NCI-H2081 treated with DMSO at 0.1 percent for 48 hours (cell line): Measurements from ENCODE around the gene TMC5.
"Not testable (repeated sequence)": the region's sequence is repeated elsewhere in the genome, so short reads cannot be mapped to it uniquely, and the experiment has no call there.

Source experiments
- DNase-seq: peaks from one replicate; lab custom pipeline; 2025; lab: John Stamatoyannopoulos, UW

TMC5 gene

GRCh38 chr16:19400711-19401110 lies 17.0 kb upstream of the TMC5 start:
- DNase-seq: no peak

GRCh38 chr16:19406891-19407491 lies 10.7 kb upstream of the TMC5 start:
- no peak for DNase-seq

- no peak for DNase-seq
Measured at GRCh38 chr16:19410435-19411171, 7.1 kb upstream of the TMC5 start.

DNA sequence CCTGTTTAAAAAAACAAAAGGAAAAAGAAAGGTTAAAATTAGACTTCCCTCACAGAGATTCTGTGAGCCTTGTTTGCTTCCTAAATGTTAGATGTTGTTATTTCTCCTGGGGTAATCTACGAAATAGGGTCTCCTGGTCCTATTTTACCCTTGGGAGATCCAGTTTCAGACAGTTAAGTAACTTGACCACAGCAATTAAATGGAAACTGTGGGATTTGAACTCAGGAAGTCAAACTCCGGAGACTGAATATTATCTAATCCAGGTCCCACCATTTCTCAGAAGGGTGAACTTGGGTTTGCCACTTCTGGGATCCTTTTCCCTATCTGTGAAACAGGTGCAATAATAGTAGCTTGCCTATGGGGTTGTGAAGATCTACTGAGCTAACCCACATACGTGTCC lies 6.4 kb upstream of the TMC5 start:
- DNase-seq: no peak

DNA sequence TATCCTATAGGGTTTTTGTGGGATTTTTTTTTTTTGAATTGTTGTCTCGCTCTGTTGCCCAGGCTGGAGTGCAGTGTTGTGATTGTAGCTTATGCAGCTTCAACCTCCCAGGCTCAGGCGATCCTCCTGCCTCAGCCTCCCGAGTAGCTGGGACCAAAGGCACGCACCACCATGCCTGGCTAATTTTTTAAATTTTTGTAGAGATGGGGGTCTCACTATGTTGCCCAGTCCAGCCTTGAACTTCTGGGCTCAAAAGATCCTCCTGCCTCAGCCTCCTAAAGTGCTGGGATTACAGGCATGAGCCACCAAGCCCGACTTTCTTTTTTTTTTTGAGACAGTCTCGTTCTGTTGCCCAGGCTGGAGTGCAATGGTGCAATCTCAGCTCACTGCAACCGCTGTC lies 5.6 kb upstream of the TMC5 start:
- DNase-seq: not testable (repeated sequence)

GRCh38 chr16:19415461-19415860 lies 2.2 kb upstream of the TMC5 start:
- DNase-seq: no peak

DNA sequence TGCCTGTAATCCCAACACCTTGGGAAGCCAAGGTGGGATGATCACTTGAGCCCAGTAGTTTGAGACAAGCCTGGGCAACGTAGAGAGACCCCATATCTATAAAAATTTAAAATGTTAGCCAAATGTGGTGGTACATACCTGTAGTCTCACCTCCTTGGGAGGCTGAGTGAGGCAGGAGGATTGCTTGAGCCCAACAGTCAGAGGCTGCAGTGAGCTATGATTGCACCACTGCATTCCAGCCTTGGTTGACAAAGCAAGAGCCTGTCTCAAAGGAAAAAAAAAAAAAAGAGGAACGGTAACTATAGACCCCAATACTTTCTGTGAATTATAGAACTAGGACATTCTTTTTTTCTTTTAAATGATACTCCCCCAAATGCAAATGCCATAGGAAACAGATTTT lies 1.8 kb upstream of the TMC5 start:
- DNase-seq: no peak

GRCh38 chr16:19418200-19418599 lies 517 bp downstream of the TMC5 start:
- no peak for DNase-seq

- no peak for DNase-seq
Measured at GRCh38 chr16:19419698-19420075, 2.0 kb downstream of the TMC5 start.

- DNase-seq: no peak
Measured at GRCh38 chr16:19424478-19424877, 6.8 kb downstream of the TMC5 start.

DNA sequence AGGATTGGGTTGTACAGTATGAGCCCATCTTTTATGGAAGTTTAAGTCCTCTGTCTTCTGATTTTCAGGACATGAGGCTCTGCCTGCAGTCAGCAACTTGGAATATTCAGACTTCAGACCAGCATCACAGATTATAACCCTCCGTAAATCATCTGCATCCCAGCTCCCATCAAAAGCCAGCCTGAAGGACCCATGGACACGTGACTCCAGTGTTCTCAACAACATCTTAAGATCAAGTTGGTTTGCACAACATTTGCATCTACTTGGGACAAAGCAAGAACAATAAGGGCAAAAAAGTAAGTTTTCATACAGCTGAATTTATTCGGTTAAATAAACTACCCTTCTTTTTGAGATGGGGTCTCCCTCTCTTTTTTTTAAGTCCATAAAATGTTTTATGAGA lies 12.7 kb downstream of the TMC5 start:
- DNase-seq: no peak

GRCh38 chr16:19431636-19432340 lies 14.1 kb downstream of the TMC5 start:
- no peak for DNase-seq

- no peak for DNase-seq
Measured at GRCh38 chr16:19432429-19432828, 14.7 kb downstream of the TMC5 start.

DNA sequence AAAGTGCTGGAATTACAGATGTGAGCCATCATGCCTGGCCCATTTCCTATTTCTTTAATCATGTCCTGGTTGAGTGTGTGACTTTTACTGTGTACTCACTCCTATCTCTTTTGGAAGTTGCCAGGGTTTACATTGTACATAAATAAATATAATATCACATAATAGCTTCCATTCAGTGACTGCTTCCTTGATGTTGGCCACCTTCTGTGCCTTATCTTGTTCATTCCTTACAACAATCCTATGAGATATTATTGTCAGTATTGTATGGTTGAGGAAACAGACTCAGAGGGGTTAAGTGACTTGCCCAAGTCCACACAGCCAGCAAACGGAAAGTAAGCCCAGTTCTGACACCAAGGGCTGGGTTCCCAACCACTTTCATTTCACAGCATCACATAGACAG lies 16.9 kb downstream of the TMC5 start:
- no peak for DNase-seq

DNA sequence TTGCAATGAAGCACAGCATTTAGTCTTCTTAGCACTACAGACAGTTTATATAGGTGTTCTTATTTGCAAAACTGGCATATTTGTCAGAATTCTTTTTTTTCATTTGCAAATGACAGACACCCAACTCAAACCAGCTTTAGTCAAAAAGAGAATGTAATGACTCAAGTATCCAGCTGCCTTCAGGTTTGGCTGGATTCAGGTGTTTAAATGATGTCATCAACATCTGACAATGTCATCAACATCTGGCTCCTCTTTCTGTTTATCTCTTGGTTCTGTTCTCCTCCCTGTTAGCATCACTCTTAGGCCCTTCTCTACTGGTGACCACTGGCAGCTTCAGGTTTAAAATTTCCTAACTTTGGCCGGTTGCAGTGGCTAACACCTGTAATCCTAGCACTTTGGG lies 18.9 kb downstream of the TMC5 start:
- no peak for DNase-seq

DNA sequence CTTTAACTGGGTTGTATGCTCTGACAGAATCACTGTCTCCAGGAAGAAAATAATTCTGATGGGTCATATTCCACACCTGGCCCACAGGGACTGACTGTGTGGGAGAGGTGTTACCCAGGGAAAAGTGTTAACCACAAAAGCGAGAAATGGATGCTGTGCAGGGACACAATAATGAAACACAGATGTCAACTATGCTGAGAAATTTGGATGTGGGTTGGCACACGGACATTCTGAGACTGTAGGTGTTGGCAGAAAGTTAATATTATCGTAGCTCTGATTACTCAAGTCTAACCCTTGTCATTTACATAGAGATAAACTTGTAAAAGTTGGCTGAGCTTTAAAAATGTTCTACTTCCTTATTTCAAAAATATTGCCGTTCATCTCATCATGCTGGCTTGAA lies 19.6 kb downstream of the TMC5 start:
- DNase-seq: no peak

DNA sequence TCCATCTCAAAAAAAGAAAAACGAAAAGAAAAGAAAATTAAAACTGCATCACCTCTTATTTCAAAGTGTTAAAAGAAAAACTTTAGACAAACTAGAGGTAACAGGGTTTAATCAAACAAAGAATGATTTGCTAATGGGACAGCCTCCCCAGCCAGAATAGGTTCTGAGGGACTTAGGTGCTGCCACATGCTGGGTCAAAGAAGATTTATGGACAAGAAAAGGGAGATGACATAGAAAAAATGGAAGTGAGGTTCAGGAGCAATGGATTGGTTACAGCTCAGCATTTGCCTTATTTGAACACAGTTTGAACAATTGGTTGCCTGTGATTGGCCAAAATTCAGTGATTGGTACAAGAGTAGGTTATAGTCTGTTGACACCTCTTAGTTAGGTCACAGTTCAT lies 21.1 kb downstream of the TMC5 start:
- no peak for DNase-seq

- DNase-seq: no peak
Measured at GRCh38 chr16:19439483-19439882, 21.8 kb downstream of the TMC5 start.

GRCh38 chr16:19443659-19444058 lies 26.0 kb downstream of the TMC5 start:
- DNase-seq: no peak

- no peak for DNase-seq
Measured at GRCh38 chr16:19446300-19446846, 28.7 kb downstream of the TMC5 start.

DNA sequence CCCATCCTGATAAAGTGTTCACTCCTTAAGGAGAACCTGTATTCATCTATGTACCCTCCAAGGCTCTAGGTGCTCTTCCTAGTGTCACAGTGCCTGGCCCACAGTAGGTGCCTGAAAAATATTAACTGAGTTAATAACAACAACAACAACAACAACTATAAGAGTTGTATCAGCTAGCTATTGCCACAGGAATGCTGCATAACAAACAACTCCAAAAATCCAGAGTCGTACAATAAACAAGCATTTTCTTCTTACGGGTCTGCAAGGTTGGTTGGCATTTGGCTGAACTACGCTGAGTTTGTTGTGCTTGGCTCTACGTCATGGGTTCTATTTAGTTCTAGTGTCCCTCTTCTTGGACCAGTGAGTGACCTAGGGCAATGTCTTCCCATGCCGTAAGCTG lies 29.2 kb downstream of the TMC5 start:
- no peak for DNase-seq

DNA sequence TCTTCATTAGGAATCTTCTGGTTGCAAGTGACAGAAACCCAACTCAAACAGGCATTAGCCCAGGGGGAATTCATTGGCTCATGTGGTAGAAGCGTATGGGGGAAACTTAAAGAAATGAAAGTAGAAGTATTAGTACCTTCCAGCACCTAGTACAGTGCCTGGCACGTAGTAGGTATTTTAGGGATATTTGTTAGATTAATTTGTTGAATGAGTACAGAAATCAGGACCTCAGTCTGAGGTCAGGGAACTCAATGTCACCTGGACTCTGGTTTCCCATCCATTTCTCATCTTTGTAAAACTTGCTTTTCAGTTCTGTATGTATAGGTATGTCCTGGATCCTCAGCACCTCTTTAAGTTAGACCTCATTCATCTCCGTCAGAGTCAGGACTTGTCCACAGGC lies 32.5 kb downstream of the TMC5 start:
- no peak for DNase-seq

DNA sequence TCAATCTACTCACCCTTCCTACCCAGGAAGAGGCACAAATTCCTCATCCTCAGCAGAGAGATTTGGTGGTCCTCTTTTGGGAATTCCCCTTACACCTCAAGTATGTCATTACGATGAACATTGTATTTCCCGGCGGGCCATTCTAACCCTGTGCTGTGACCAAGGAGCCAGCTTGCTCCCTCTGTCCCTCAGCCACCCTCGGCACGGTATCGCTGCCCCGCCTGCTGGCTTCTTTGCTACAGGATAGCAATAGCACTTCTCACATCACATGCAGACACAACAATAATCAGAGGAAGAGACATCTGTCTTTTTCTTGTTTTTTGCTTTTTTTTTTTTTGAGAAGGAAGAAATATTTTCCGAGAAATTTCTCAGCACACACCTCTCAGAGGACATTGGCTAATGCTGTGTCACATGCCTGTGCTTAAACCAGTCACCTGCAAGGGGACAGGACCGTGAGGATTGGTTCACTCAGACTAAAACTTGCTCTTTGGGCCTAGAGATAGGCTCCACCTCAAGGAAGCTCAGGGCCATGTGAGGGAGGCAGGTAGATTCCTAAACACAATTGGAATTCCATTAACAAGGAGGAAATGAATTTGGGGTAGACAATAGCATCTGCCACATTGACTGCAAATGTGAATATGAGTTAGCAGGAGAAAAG lies 41.2 kb downstream of the TMC5 start:
- DNase-seq: no peak
